Measurements from ENCODE around the gene OR2V2. TPM values are rescaled to one million over a fixed set of nuclear protein-coding genes. Genes with fewer than 3 reads are reported as not detected.
A peak's percentile ranks its signal among the peaks of the same experiment; 100 is the strongest.
"Not testable (repeated sequence)": the region's sequence is repeated elsewhere in the genome, so short reads cannot be mapped to it uniquely, and the experiment has no call there.

Gene OR2V2
- total RNA-seq, 2 donors from 2014 or later, result not detected

- no peak for DNase-seq
- intact Hi-C loops (cut with DNase I, micrococcal nuclease), result no loop called here
- ATAC-seq, result no peak
Measured at GRCh38 chr5:181114284-181114843, 33.0 kb upstream of the OR2V2 start.

DNA sequence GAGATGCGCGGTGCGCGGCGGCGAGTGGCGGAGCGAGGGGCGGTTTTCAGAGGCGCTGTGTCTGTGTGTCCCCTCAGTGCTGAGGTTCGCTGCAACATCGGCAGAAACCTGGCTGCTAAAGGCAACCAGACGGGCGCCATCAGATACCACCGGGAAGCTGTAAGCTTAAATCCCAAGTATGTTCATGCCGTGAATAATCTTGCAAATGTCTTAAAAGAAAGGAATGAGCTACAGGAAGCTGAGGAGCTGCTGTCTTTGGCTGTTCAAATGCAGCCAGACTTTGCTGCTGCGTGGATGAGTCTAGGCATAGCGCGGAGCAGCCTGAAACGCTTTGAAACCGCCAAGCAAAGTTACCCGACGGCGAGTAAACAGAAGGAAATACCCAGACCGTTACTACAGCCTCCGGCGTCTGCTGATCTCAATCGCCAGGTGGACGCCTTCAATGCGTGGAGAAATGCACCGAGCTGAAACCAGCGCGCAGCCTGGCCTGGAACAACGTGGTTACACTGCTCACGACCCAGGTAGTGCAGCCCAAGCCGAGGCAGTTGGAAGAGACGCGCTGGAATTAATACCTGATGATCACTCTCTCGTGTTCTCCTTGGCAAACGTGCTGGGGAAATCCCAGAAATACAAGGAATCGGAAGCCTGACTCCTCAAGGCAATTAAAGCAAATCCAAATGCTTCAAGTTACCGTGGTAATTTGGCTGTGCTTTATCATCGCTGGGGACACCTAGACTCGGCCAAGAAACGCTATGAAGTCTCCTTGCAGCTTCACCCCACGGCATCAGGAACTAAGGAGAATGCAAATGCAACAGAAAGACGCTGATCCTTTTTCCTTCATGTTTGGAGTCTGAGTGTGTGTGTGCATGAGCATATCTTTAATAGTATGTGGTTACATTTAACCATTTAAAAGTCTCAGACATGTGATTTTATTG is 32.3 kb upstream of the OR2V2 start:
- DNase-seq (no peak), ATAC-seq (no peak)

GRCh38 chr5:181118369-181118768 is 29.0 kb upstream of the OR2V2 start:
- no peak for ATAC-seq
- no peak for DNase-seq
- intact Hi-C loops (cut with DNase I, micrococcal nuclease), result no loop called here

More for the DNA sequence above, 32.3 kb upstream of the OR2V2 start:
- intact Hi-C loops (cut with DNase I, micrococcal nuclease), result no loop called here

- ATAC-seq, result no peak
- intact Hi-C loops (cut with DNase I, micrococcal nuclease), result no loop called here
- DNase-seq, result no peak
Measured at GRCh38 chr5:181119105-181119504, 28.3 kb upstream of the OR2V2 start.

DNA sequence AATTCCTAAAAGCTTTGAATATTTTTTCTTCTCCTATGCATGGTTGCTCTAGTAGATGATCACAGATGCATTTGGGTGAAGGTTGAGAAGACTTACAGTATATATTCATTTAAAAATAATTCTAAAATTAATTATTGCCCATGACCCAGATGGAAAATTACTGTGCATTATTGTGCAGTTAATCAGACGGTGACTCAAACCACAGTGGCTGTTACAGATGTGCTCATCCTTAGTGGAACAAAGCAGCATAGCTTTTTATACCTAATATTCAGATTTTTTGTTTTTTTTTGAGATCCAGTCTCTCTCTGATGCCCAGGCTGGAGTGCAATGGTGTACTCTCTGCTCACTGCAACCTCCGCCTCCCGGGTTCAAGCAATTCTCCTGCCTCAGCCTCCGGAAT is 27.1 kb upstream of the OR2V2 start:
- no peak for ATAC-seq

DNA sequence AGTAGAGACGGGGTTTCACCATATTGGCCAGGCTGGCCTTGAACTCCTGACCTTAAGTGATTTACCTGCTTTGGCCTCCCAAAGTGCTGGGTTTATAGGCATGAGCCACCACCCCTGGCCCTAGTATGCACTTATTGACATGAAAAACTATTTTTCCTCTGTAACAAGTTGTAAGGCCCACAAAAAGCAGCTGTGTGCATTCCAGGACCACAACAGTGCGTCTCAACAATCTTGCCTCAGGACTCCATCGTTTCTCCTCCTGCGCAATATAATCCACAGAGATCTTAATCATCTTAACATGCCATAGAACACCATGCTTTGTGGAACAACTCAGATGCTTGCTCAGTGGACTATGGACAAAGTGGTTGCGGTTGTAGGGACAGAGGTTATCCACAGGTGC is 26.6 kb upstream of the OR2V2 start:
- intact Hi-C loops (cut with DNase I, micrococcal nuclease), result no loop called here
- ATAC-seq, result no peak
- DNase-seq, result no peak

More for the DNA sequence above, 27.1 kb upstream of the OR2V2 start:
- DNase-seq, result no peak
- intact Hi-C loops (cut with DNase I, micrococcal nuclease), result no loop called here

- DNase-seq (no peak), ATAC-seq (no peak)
- intact Hi-C loops (cut with DNase I, micrococcal nuclease), result no loop called here
Measured at GRCh38 chr5:181121675-181122561, 25.5 kb upstream of the OR2V2 start.

DNA sequence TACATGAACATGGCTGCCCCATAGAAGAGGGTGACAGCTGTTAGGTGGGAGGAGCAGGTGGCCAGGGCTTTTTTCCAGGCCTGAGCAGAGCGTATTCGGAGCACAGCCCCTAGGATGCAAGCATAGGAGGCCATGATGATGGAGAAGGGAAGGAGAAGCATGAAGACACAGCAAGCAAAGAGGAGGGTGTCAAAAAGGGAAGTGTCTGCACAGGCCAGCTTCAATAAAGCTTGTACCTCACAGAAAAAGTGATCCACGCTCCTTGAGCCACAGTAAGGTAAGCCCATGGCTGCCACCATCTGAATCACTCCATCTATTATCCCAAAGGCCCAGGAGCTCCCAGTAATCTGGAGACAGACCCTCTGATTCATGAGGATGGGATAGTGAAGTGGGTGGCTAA is 22.9 kb upstream of the OR2V2 start:
- ATAC-seq (no peak), DNase-seq (no peak)
- intact Hi-C loops (cut with DNase I, micrococcal nuclease), result no loop called here

GRCh38 chr5:181126841-181127240 is 20.5 kb upstream of the OR2V2 start:
- intact Hi-C loops (cut with DNase I, micrococcal nuclease), result no loop called here
- DNase-seq, result no peak
- ATAC-seq, result no peak

DNA sequence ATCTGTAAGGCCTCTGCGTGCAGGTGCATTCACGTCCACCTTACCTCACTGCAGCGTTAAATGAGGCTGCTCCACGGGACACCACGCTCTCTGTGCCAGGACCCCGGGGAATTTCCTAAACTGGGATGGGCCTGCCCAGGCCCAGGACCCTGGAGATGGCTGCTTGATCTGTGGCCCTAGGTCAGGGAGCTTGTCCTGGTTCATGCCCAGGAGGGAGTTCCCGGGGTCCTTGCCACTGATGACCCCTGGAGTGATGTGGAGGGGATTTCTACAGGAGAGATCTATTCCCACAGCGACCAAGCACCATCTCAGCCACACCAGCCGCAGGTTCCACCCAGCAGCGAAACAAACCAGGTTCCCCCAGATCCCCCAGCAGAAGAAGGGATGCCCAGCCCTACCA is 19.9 kb upstream of the OR2V2 start:
- ATAC-seq (no peak), DNase-seq (no peak)
- intact Hi-C loops (cut with DNase I, micrococcal nuclease), result no loop called here

GRCh38 chr5:181127907-181128626 is 19.3 kb upstream of the OR2V2 start:
- intact Hi-C loops (cut with DNase I, micrococcal nuclease), result no loop called here
- DNase-seq, result no peak
- no peak for ATAC-seq

DNA sequence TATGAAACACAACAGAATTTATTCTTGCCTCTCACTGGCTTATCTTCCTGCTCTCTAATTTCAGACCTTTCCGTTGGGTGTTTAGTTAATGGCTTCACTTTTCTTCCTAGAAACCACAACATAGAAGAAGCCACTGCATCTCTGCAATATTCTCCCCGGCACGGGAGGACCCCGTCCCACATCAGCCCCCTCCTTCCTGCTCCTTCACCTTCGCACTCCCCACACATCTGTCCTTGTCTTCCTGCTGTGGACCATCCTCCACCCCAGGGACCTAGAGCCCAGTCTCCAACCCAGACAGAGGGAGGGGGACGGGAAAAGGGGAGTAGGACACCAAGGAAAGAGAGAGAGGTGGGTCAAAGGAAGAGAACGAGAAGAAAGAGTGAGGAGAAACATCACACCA is 17.8 kb upstream of the OR2V2 start:
- DNase-seq, result no peak
- ATAC-seq, result no peak
- intact Hi-C loops (cut with DNase I, micrococcal nuclease), result no loop called here

- intact Hi-C loops (cut with DNase I, micrococcal nuclease); DNase-seq: not testable (repeated sequence)
Measured at GRCh38 chr5:181130081-181130480, 17.3 kb upstream of the OR2V2 start.

GRCh38 chr5:181130832-181131496 is 16.4 kb upstream of the OR2V2 start, which contains the start of gene OR2V1:
Gene OR2V1 (minus strand): TSS chr5:181131169. CDS start chr5:181125304, 5,865 bp downstream.
- intact Hi-C loops (cut with DNase I, micrococcal nuclease), result no loop called here
- DNase-seq, result no peak
- no peak for ATAC-seq

More at GRCh38 chr5:181130081-181130480, 17.3 kb upstream of the OR2V2 start:
- not testable (repeated sequence) for ATAC-seq

DNA sequence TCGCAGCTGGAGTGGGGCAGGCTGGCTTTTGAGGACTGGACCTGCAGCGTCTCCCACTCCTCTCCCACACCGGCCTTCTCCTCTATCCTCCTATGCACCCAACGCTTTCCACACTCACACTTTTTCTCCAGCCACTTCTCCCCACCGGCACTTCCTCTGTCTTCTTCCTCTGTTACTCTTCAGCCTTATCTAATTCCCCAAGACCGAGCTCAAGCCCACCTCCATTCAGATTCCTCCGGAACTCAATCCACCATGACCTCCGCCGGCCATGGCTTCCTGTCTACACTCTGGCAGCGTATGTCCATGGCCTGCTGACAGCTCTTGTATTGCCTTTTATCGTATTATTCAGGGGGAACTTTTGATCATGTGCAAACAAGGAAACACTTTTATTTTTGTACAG is 15.9 kb upstream of the OR2V2 start:
- intact Hi-C loops (cut with DNase I, micrococcal nuclease), result no loop called here
- DNase-seq, result no peak
- ATAC-seq, result no peak

DNA sequence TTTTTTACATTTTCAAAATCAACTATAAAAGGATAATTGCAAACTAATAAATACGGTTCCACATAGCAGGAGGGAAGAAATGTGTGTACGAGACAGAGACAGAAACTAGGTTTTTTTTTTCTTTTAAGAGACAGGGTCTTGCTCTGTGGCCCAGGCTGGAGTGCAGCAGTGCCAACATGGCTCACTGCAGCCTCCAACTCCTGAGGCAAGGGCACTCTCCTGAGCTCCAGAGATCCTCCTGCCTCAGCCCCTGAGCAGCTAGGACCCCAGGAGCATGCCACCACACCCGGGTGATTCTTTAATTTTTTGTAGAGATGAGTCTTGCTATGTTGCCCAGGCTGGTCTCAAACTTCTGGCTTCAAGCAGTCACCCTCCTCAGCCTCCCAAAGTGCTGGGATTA is 14.3 kb upstream of the OR2V2 start:
- ATAC-seq (no peak), DNase-seq (no peak)
- intact Hi-C loops (cut with DNase I, micrococcal nuclease), result no loop called here

DNA sequence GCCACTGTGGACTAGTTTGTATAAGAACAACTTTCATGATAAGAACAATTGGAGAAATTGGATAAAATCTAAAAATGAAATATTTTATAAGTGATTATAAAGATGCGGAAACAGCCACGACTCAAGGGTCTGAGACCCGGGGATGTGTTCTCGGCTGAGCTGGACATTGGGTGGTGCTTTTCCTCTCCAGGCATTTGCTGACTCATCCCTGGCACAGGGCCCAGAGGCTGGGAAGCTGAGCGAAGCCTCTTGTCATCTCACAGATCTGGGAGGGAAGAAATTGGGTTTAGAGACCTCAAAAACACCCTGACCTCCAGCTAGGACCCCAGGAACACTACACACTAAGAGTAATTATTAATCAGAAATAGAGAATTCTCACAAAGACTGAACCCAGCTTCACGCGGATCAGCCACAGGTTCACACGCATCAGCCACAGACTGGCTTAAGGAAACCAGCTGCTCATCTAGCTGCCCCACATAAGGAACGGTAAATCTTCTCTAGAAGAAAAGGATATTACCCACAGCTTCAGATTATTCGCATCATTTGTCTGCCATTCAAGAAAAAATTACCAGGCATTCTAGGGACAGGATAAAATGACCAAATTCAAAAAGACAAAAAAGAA is 13.7 kb upstream of the OR2V2 start:
- intact Hi-C loops (cut with DNase I, micrococcal nuclease), result no loop called here
- ATAC-seq (no peak), DNase-seq (peak; percentile 34 to 46)

GRCh38 chr5:181134259-181134658 is 13.1 kb upstream of the OR2V2 start:
- ATAC-seq (no peak), DNase-seq (no peak)
- intact Hi-C loops (cut with DNase I, micrococcal nuclease), result no loop called here

Measured in left colon (tissue), 2 donors.